Embryonic facial prominence (tissue), 1 donor: ENCODE data around the gene SLC35E2B.
A peak's percentile ranks its signal among the peaks of the same experiment; 100 is the strongest.
"Not testable (repeated sequence)": the region's sequence is repeated elsewhere in the genome, so short reads cannot be mapped to it uniquely, and the experiment has no call there.

Experiments used
- DNase-seq: peaks from one replicate; pipeline ENCODE4 v3.0.0-alpha.2; 2016; ENCODE audit errors: extremely low spot score

SLC35E2B gene

GRCh38 chr1:1674806-1675205 lies 17.8 kb downstream of the SLC35E2B start:
- not testable (repeated sequence) for DNase-seq

- no peak for DNase-seq
Observed at GRCh38 chr1:1672181-1672965, 20.2 kb downstream of the SLC35E2B start.

DNA sequence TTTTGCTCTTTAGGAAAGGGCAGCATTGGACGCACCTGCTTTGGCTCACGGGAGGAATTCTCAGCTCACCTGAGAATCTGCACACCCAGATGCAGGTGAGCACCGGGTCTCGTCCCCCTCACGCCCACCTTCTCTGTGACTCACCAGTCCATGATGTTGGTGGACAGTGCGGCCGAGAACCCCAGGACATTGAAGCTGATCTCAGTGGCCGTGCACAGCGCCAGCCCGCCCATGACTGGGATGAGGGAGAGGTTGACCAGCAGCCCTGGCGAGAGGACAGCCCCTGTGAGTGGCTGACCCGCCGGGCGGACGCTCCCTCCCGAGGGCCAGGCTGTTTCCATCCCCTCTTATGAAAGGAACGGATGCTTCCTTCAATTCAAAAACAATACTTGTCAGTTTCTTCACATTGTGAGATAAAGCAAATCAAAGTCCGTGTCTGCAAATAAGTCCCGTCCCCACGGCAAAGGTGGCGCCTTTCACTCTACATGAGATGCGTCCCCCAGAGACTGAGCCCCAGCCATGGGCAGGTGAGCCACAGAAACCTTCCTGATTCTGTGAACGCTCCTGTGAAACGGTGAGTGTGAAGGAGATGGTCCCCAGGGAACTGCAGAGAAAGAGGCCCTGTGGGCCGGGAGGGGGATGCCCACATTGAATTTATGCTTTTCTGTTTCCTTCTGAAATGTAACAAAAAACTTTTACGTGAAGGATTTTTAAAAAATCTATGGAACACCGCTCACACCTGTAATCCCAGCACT lies 21.1 kb downstream of the SLC35E2B start:
- no peak for DNase-seq

- DNase-seq: no peak
Observed at GRCh38 chr1:1670866-1671265, 21.7 kb downstream of the SLC35E2B start.

GRCh38 chr1:1669468-1670440 lies 22.8 kb downstream of the SLC35E2B start:
- DNase-seq: no peak

DNA sequence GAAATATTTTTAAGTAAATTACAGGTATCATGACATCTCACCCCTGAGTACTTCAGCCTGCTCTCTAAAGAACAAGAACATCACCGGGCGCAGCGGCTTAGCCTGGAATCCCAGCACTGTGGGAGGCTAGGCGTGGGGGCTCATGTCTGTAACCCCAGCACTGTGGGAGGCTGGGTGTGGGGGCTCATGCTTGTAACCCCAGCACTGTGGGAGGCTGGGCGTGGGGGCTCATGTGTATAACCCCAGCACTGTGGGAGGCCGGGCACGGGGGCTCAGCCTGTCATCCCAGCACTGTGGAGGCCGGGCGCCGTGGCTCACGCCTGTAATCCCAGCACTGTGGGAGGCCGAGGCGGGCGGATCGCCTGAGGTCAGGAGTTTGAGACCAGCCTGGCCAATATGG lies 26.1 kb downstream of the SLC35E2B start:
- DNase-seq: no peak

DNA sequence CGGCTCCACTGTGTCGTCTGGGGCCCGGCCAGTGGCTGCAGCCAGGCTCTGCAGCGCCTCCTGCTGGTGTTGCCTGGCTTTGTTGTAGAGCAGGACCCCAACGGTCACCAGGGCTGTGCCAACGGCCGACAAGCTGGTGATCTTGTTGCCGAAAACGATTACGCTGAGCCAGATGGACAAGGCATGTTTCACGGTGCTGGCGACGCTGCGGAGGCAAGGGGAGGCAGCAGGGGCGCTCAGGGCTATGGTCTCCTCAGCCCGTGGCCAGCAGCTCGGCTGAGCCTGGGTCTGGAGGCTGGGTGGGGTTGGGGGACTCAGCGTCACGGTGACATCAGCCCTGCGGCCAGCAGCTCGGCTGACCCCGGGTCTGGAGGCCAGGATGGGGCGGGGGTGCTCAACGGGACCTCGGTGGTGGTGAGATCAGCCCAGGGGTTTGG lies 26.8 kb downstream of the SLC35E2B start:
- DNase-seq: no peak

GRCh38 chr1:1664941-1665814 lies 27.4 kb downstream of the SLC35E2B start:
- DNase-seq: no peak

DNA sequence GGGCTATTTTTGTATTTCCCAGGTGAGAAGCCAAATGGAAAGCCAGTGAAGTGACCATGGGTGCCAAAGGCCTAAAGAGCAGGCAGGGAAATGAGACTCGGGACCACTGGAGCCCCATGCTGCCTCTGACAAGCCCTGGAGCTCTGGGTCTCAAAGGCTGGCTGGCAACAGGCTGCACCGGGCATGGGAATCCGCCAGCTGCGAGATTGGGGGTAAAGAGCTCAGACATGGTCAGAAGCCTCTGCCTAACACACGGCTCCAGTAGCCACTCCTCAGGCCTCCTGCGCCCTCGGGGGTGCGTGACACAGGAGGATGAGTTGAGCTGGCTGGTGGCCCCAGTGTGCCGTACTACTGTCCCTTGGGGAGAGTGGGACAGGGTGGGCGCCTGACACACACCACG lies 28.3 kb downstream of the SLC35E2B start:
- DNase-seq: not testable (repeated sequence)

- not testable (repeated sequence) for DNase-seq
Observed at GRCh38 chr1:1662830-1663560, 29.6 kb downstream of the SLC35E2B start.

GRCh38 chr1:1662392-1662791 lies 30.2 kb downstream of the SLC35E2B start:
- not testable (repeated sequence) for DNase-seq

DNA sequence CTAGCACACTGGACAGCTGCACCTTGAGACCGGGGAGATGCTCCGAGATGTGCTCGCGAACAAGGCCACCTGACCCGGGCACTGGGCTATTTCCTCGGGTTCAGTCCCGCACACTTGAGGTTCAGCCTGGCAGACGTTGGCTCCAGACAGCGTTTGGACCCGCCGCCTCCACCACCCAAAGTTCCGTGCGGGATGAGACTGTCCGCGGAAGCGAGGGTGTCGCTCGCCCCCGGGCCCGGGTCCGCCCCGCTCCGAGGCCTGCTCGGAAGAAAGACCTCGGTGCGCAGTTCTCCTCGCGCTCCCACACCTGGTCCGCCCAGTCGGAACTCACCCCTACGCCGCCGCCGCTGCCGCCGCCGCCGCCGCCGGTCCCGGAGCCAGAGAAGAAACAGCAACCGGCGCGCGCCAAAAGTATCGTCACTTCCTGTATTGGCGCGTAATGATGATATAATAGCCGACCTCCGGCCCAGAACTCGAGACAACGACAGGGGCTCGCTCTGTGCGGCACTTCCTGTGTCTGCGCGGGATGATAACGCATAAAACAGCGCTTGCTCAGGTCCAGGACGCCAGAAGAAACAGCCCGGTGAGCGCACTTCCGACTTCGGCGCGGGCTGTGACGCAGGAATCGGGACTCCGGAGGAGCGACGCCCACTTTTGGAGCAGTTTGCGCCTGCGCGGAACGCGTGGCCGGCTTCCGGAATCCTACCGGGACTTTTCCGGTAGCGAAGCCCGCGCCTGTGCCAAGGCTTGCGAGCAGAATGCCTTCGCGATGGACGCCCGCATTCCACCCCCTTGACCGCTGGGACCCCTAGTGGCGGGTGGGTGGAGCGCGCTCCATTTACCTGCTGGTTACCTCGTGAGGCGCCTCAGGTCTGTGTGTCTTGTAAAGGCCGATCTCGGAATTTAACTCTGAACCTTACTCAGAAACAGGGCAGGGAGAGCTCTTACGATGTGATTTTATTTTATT lies 33.7 kb downstream of the SLC35E2B start, which contains the start of gene CDK11B:
TSS of gene CDK11B (minus strand) at position 422 of the 967 bp plus-strand sequence. CDS start 1,519 bp downstream, outside the sequence.
- DNase-seq: peak; percentile 94

- DNase-seq: not testable (repeated sequence)
Observed at GRCh38 chr1:1648265-1648664, 44.3 kb downstream of the SLC35E2B start.

DNA sequence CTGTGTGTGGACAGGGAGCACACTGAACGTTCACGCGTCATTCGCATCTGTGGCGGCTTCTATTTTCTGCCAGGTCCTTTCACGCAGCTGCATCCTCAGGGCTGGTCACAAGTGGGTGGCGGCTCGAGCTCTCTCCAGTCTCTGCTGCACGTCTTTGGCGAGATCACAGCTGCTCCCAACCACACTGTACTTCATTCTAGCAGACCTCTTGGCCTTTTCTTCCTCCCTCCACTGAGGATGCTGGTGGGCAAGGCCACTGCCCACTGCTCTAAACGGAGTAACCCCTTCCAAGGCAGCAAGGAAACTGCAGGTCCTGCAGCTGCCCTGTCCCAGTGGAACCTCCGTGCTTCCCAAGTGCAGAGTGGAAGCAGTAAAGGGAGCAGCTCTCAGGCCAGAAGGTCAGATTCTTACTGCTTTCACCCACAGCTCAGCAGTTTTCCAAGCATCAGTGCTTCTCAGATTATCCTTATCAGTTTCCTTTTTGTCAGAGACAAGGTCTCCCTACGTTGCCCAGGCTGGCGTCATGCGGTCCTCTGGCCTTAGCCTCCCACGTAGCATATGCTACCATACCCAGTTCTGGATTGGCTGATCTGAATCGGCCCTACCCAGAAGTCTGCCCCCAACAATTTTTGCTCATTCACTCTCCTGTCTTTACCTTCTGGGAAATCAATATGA lies 44.9 kb downstream of the SLC35E2B start:
- DNase-seq: not testable (repeated sequence)

- not testable (repeated sequence) for DNase-seq
Observed at GRCh38 chr1:1646326-1646725, 46.3 kb downstream of the SLC35E2B start.

- not testable (repeated sequence) for DNase-seq
Observed at GRCh38 chr1:1640711-1641461, 51.7 kb downstream of the SLC35E2B start.

DNA sequence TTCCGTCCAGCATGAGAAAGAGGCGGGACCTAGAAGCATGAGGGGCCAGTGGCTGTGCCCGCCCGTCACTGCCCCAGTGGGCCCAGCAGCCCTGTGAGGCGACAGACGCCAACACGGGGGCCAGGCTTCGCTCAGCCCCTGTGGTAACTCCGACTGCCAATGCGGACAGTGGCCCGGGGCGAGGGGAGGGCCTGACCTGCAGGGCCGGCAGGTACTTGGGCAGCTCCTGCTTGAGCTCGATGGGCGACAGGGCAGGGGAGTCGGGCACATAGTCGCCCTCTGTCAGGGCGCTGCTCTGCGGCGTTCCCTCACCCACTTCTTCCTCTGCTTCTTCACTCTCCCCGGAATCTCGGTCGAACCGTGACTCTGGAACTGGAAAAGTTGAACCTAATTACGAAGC lies 52.5 kb downstream of the SLC35E2B start:
- DNase-seq: not testable (repeated sequence)
